Stimulated activated CD4-positive, alpha-beta T cell treated with anti-CD3 and anti-CD28 coated beads, Interleukin-4, amount 100 ng/mL, for 1 hour (primary cell): Measurements from ENCODE around the gene C4orf54.

Source experiments
- DNase-seq: peaks from one replicate; pipeline ENCODE4 v3.0.0-alpha.2; 2020

The C4orf54 gene

GRCh38 chr4:99657798-99658197, at the start of gene C4orf54:
TSS of gene C4orf54 (minus strand) at chr4:99657828. CDS start at chr4:99654648, 3,180 bp downstream.
- no peak for DNase-seq

DNA sequence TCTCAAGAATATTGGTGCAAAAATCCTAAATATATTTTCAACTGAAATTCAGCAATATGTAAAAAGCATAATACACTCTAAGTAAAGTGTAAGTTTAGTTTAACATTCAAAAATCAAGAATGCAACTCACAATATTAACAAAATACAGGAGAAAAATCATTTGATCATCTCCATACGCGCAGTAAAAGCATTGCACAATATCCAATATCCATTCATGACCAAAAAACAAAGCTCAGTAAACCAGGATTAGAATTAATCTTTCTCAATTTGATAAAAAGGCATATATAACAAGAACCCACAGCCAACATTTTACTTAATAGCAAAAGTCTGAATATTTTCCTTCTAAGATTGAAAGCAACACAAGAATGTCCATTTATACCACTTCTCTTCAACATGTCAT, 48.3 kb upstream of the C4orf54 start:
- DNase-seq = no peak

- no peak for DNase-seq
Measured at GRCh38 chr4:99696801-99697200, 39.2 kb upstream of the C4orf54 start.

GRCh38 chr4:99693140-99693539, 35.5 kb upstream of the C4orf54 start:
- DNase-seq = no peak

GRCh38 chr4:99690990-99691389, 33.4 kb upstream of the C4orf54 start:
- DNase-seq = no peak

- DNase-seq = no peak
Measured at GRCh38 chr4:99690472-99690871, 32.8 kb upstream of the C4orf54 start.

GRCh38 chr4:99687120-99687519, 29.5 kb upstream of the C4orf54 start:
- DNase-seq = no peak

DNA sequence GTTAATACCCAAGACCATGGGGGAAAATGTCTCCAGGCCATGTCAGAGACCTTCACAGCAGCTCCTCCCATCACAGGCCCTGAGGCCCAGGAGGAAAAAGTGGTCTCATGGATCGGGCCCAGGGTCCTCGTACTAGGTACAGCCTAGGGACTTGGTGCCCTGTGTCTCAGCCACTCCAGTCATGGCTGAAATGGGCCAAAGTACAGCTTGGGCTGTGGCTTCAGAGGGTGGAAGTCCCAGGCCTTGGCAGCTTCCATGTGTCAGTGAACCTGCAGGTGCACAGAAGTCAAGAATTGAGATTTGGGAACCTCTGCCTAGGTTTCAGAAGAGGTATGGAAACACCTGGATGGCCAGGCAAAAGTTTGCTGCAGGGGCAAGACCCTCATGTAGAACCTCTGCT, 27.6 kb upstream of the C4orf54 start:
- no peak for DNase-seq

DNA sequence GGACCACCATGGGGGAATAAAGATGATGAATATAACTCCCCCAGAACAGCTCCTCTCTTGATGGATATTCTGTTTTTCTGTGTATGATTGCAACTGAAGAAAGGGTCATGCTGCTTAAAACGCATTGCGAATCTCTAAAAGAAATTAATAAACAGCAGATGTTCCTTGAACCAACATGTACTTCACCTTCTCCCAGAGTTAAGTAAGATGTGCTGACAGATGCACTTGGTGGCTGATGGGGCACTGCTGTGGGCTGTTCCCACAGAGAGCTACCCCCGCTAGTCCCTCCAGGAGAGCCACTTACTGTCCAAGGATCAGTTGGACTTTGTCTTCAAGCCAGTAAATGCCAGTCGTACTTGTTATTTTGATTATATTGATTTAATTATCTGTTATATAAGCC, 26.3 kb upstream of the C4orf54 start:
- DNase-seq = no peak

DNA sequence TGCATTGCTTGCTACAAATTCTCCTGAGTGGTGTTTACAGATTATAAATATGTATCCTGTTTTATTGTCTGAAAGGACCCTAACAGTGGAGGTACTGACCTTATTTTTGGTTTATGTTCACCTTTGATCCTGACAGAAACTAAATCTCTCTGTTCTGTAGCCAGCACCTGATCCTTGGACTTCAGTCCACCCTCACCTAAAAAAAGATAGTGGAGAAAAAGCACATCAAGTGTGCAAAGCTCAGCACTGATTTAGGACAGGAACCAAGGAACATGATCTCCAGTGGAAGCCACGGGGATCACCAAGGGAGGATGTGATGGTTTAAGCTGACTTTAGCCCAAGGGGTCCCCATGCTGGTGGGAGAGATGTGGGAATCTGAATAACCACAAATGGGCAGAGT, 22.3 kb upstream of the C4orf54 start:
- DNase-seq = no peak

- DNase-seq = no peak
Measured at GRCh38 chr4:99679204-99679603, 21.6 kb upstream of the C4orf54 start.

GRCh38 chr4:99677161-99677560, 19.5 kb upstream of the C4orf54 start:
- DNase-seq = no peak

DNA sequence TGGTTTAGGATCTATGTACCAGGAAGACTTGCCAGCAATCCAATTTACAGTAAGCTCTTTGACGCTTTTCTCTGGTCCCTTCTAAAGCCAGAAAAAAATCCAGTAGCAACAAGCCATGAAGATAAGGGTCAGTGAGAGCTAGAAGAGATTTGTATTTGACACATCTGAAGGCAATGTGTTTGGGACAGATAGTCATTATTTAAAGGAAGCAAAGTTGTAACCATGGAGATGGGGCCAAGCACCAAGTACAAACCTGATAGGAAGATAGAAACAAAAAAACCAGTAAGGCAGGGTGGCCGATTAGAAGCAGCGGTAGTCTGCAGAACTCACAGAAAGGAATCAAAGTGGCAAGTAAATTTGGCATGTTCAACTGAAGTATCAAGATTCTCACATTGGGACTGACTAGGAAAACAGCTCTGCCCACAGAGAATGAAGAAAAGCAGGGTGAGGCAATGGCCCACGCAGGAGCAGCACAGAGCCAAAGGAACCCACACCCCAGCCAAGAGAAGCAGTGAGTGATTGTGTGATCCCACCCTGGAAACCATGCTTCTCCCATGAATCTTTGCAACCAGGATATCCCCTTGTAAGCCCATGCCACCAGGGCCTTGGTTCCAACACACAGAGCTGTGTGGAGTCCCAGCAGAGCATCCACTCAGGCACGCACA, 12.9 kb upstream of the C4orf54 start:
- DNase-seq = no peak

- no peak for DNase-seq
Measured at GRCh38 chr4:99669084-99669483, 11.5 kb upstream of the C4orf54 start.

- DNase-seq = no peak
Measured at GRCh38 chr4:99668472-99668871, 10.8 kb upstream of the C4orf54 start.

DNA sequence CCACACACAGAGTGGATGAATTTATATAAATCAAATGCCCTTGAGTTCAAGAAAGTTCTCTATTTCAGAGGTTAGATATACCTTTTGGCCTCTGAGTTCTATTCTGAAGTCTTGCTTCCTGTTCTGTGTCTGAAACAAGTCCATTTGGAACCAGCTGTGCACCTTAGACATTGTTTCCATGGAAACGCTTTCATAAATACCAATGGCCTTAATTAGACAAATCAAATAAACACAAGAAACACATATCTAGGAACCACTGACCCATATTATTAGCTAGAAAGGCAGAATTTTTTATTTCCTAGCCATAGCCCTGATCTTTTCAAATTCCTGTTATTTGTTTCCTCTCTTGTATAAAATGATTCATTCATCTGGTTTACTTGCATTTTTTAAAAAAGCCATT, 8.4 kb upstream of the C4orf54 start:
- DNase-seq = no peak

DNA sequence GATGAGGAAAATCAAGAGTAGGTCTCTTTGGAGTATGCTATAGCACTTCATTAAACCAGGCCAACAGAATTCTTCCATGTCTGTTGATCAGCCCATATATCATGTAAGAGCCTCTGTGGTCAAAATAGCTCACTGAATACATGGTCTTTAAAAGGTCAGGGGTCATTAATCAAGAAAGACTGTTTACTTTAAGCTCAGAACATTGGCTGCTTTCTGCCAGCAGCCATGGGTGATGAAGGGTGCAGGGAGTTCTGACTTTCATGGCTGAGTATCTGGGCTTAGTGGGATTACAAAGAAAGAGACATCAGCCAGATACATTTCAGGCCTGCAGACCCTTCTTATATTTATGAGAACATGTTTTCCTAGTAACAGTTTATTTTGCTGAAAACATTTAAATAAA, 7.1 kb upstream of the C4orf54 start:
- no peak for DNase-seq

DNA sequence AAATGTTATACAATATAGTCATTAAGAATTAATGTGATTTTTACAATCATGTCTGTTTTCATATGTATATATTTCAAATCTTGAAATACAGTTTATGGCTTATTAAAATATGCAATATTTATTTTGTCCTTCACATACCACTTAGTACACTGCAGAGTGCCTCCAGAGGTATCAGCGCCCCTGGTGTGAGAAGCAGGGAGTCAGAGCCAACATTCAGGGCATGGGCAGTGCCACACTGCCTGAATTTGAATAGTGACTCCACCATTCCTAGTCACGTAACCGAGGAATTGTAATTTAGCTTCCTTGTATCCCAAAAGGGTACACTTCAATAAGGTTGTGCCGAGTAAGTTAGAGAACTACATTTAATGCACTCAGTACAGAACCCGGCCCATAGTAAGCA, 4.3 kb upstream of the C4orf54 start:
- DNase-seq = no peak

GRCh38 chr4:99658666-99659065, 1.0 kb upstream of the C4orf54 start:
- DNase-seq = no peak

- no peak for DNase-seq
Measured at GRCh38 chr4:99655308-99656081, 2.1 kb downstream of the C4orf54 start.

DNA sequence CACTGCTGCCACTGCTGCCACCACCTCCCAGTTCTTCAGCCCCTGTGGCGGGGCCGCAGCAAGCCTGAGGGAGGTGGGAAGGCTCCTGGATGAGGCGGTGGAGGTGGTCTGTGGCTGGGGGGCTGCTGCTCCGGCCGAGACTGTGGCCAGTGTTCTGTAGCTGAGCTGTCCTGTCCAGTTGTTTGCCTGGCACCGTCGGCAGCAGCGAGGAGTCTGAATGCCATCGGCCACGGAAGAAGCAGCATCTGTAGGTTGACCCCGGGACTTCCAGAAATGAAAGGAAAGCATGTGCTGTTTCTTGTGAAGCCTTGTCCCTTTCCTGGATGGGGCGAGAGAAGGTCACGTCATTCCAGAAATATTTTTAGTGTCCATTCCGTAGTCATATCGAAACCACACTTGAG, 3.3 kb downstream of the C4orf54 start:
- no peak for DNase-seq

- DNase-seq = no peak
Measured at GRCh38 chr4:99653916-99654315, 3.7 kb downstream of the C4orf54 start.

GRCh38 chr4:99652596-99653436, 4.8 kb downstream of the C4orf54 start:
- no peak for DNase-seq
